IMR-90 (cell line): ENCODE data around the gene ZC2HC1C. TPM values are rescaled to one million over a fixed set of nuclear protein-coding genes. Genes with fewer than 3 reads are reported as not detected.

Experiments used
- ATAC-seq: fragments of 200-7000 bp; cut with Tn5 transposase; 2 replicates; pipeline ENCODE4 v1.9.1; 2020; ENCODE audit warnings: low read depth, mild to moderate bottlenecking, moderate library complexity
- BruUV-seq: library from RNA; stranded (reverse); fragments of 400-500 nt; replicated peaks from 2 replicates; lab custom pipeline; 2021; lab: Mats Ljungman, UMichigan
- CTCF ChIA-PET: fragments of 300-600 bp; formaldehyde crosslinking; extraction: SDS; loops from one replicate; lab custom pipeline; 2021; ENCODE audit warnings: antibody characterized with exemption; lab: Yijun Ruan, JAX
- POLR2A ChIA-PET: fragments of 300-600 bp; sonication (Branson Sonifier 250); formaldehyde crosslinking; loops from one replicate; lab custom pipeline; 2022; ENCODE audit warnings: antibody characterized with exemption; ENCODE audit not compliant: unreplicated experiment; lab: Charles Lee
- DNase-seq: peaks from one replicate; pipeline ENCODE4 v3.0.0; 2013
- H2AFZ ChIP-seq: replicated peaks from 2 replicates; pipeline ENCODE3; 2013; ENCODE audit warnings: low read length, mild to moderate bottlenecking; ENCODE audit not compliant: poor library complexity
- H2AK5ac ChIP-seq: 2 replicates; pipeline ENCODE4 v1.6.1; 2013; ENCODE audit warnings: low read depth, low read length, inconsistent platforms
- H2AK9ac ChIP-seq: replicated peaks from 2 replicates; pipeline ENCODE3; 2013; ENCODE audit warnings: mild to moderate bottlenecking, low read depth, low read length, moderate library complexity; ENCODE audit not compliant: poor library complexity
- H2BK120ac ChIP-seq: 2 replicates; pipeline ENCODE4 v1.6.1; 2013; ENCODE audit warnings: low read depth, low read length, inconsistent platforms
- H2BK15ac ChIP-seq: 3 replicates; pipeline ENCODE4 v1.6.1; 2013; ENCODE audit warnings: low read depth, low read length, inconsistent platforms
- H2BK20ac ChIP-seq: 2 replicates; pipeline ENCODE4 v1.6.1; 2013; ENCODE audit warnings: low read depth, mild to moderate bottlenecking, inconsistent platforms, low read length, moderate library complexity
- H2BK5ac ChIP-seq: 2 replicates; pipeline ENCODE4 v1.6.1; 2013; ENCODE audit warnings: mild to moderate bottlenecking, low read depth, low read length, inconsistent platforms; ENCODE audit not compliant: poor library complexity, severe bottlenecking
- H3K14ac ChIP-seq: replicated peaks from 2 replicates; pipeline ENCODE4 v1.6.1; 2013; ENCODE audit warnings: low read depth, low read length, inconsistent platforms
- H3K18ac ChIP-seq: 2 replicates; pipeline ENCODE4 v1.6.1; 2013; ENCODE audit warnings: low read depth, low read length, control low read depth
- H3K23ac ChIP-seq: 2 replicates; pipeline ENCODE4 v1.6.1; 2013; ENCODE audit warnings: low read depth, low read length, inconsistent platforms
- H3K27ac ChIP-seq: 2 replicates; pipeline ENCODE4 v1.5.1; 2013; ENCODE audit warnings: mild to moderate bottlenecking, control low read depth, low read length; ENCODE audit not compliant: insufficient read depth
- H3K27me3 ChIP-seq: 2 replicates; pipeline ENCODE4 v1.6.1; 2013; ENCODE audit warnings: low read length; ENCODE audit not compliant: control insufficient read depth, insufficient read depth
- H3K36me3 ChIP-seq: 2 replicates; pipeline ENCODE4 v1.6.1; 2013; ENCODE audit warnings: low read length, mixed read lengths; ENCODE audit not compliant: control insufficient read depth, insufficient read depth
- H3K4ac ChIP-seq: 2 replicates; pipeline ENCODE4 v1.6.1; 2013; ENCODE audit warnings: low read depth, low read length, inconsistent platforms
- H3K4me1 ChIP-seq: 2 replicates; pipeline ENCODE4 v1.6.1; 2013; ENCODE audit warnings: low read length, mixed read lengths; ENCODE audit not compliant: control insufficient read depth, insufficient read depth
- H3K4me2 ChIP-seq: 2 replicates; pipeline ENCODE4 v1.6.1; 2013; ENCODE audit warnings: low read depth, mild to moderate bottlenecking, control low read depth, low read length, moderate library complexity
- H3K4me3 ChIP-seq: 2 replicates; pipeline ENCODE4 v1.5.1; 2013; ENCODE audit warnings: low read depth, mild to moderate bottlenecking, control low read depth, low read length, moderate library complexity; ENCODE audit not compliant: insufficient read depth
- H3K56ac ChIP-seq: 2 replicates; pipeline ENCODE4 v1.6.1; 2013; ENCODE audit warnings: low read length, inconsistent platforms; ENCODE audit not compliant: insufficient read depth; ENCODE audit errors: extremely low read depth
- H3K79me1 ChIP-seq, 2 experiments: 2 replicates each; pipeline ENCODE4 v1.6.1; 2013; ENCODE audit warnings: low read length in 2 of 2, inconsistent platforms in 1 of 2, low read depth in 1 of 2
- H3K9ac ChIP-seq: 2 replicates; pipeline ENCODE4 v1.6.1; 2013; ENCODE audit warnings: low read depth, low read length, control low read depth
- H3K9me1 ChIP-seq: 2 replicates; pipeline ENCODE4 v1.6.1; 2013; ENCODE audit warnings: low read length, inconsistent platforms; ENCODE audit not compliant: insufficient read depth
- H3K9me3 ChIP-seq: 2 replicates; pipeline ENCODE4 v1.6.1; 2013; ENCODE audit warnings: low read length; ENCODE audit not compliant: control insufficient read depth, insufficient read depth
- H4K20me1 ChIP-seq: 2 replicates; pipeline ENCODE4 v1.6.1; 2013; ENCODE audit warnings: low read length, inconsistent platforms; ENCODE audit not compliant: insufficient read depth
- H4K5ac ChIP-seq: 2 replicates; pipeline ENCODE4 v1.6.1; 2013; ENCODE audit warnings: mild to moderate bottlenecking, low read depth, low read length, control low read depth
- H4K8ac ChIP-seq, 2 experiments: 2 replicates each; pipeline ENCODE4 v1.6.1; 2013; ENCODE audit warnings: low read depth in 2 of 2, low read length in 2 of 2, control low read depth in 1 of 2, inconsistent platforms in 1 of 2
- H4K91ac ChIP-seq: 2 replicates; pipeline ENCODE4 v1.6.1; 2013; ENCODE audit warnings: low read depth, low read length, inconsistent platforms; ENCODE audit not compliant: insufficient read depth
- CEBPB ChIP-seq: IDR thresholded peaks from 2 replicates; pipeline ENCODE4 v1.6.1; 2012; ENCODE audit warnings: low read depth, low read length, improper control_type of control experiment
- MAFK ChIP-seq: IDR thresholded peaks from 2 replicates; pipeline ENCODE4 v1.6.1; 2012; ENCODE audit warnings: low read depth, low read length, improper control_type of control experiment
- MAZ ChIP-seq: IDR thresholded peaks from 2 replicates; pipeline ENCODE4 v1.6.1; 2012; ENCODE audit warnings: low read depth, mild to moderate bottlenecking, low read length, improper control_type of control experiment, moderate library complexity, borderline replicate concordance
- RAD21 ChIP-seq: IDR thresholded peaks from 2 replicates; pipeline ENCODE4 v1.6.1; 2012; ENCODE audit warnings: low read length, improper control_type of control experiment
- WGBS, 2 experiments: methylation state at CpG; one replicate each; pipeline versions ENCODE4 v1.1.5 to v1.1.7; 2013; ENCODE audit warnings: missing lambda C conversion rate in 2 of 2; ENCODE audit not compliant: insufficient read length in 1 of 2; ENCODE audit errors: extremely low coverage in 2 of 2; 5-methylcytosine and 5-hydroxymethylcytosine counted together
- dilution Hi-C: fragments of 300-500 bp; cut with HindIII; formaldehyde crosslinking; loops from one replicate; pipeline ENCODE4 v1.14.3; 2018; ENCODE audit warnings: low sequenced_read_pairs; ENCODE audit not compliant: unreplicated experiment
- in situ Hi-C: fragments of 300-500 bp; cut with MboI; formaldehyde crosslinking; loops from 3 replicates; pipeline ENCODE4 v1.14.3; 2019; ENCODE audit warnings: low sequenced_read_pairs, inconsistent platforms, mixed read lengths
- intact Hi-C: fragments of 100-400 bp; cut with micrococcal nuclease; formaldehyde crosslinking; loops from 2 replicates; pipeline ENCODE4 v1.10.0; 2022
- polyA plus RNA-seq, 3 experiments: library from polyadenylated mRNA; depleted of rRNA; stranded (reverse); fragments of >200 nt; gene quantifications; 2 replicates each; pipeline ENCODE4 v1.2.3, GENCODE V29; 2012; ENCODE audit warnings: low replicate concordance in 1 of 3
- total RNA-seq: library from RNA; depleted of rRNA; stranded (reverse); fragments of >200 nt; gene quantifications from 2 replicates; pipeline ENCODE4 v1.2.3, GENCODE V29; 2012

The ZC2HC1C gene
- total and polyA plus RNA-seq, 2 of the 4 experiments (the other 2 are of a cell fraction) = 0.15 to 0.54 TPM

DNA sequence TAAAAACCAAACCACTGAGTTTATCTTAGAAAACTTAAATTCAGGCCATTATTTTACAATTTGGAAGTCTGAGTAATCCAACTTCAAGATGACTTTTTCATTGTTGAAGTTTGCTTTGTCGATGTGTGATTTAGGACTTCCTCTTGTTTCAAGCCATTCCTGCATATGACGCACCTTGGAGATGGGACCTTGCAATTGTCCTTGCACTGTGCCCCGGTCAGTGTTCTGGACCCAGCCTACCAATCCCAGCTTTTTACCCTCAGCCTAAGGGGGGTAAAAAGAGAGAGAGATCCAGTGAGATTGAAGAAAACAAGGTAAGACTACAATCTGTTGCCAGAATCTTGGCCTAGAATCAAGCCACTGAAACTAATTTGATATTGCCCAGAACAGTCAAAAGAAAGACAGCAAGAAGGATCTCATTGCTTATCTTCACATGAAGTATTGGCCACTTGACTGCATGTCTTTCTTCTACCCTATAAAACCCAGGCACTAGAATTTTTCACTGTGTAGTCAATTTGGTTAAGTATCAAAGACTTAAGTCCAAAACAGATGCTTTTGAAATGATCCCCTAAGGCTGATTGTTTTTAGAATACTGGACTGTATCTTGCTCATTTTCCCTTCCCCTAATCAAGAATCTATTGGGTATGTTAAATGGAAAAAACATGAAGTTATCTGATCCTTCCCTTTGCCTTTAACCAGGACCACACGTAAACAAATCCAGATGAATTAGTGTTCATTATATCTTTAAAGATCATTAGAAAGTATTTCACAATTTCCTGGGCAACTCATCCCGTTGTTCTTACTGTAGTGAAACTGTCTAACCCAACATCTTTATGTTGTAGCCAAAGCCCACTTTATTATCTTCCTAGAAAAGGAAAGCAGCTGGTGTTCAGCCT, 15.8 kb upstream of the ZC2HC1C start:
- peaks cover 3% of the 10 kb centered on the region; the same call in 1 of the 2 replicates for H3K4me1 ChIP-seq
- intact Hi-C loops (no loop called here), dilution Hi-C loops (no loop called here), in situ Hi-C loops (no loop called here)
- no peaks in the 10 kb centered on the region for H3K9me3 ChIP-seq
- TF ChIP-seq CEBPB (peak; percentile 25; the same call in 1 of the 2 replicates), MAZ (no peak), MAFK (no peak), RAD21 (no peak)
- ATAC-seq (no peak), DNase-seq (no peak)
- no peak overlapping the region for H3K9ac ChIP-seq
- H3K18ac ChIP-seq = no peak overlapping the region
- H2BK120ac ChIP-seq = no peak overlapping the region
- no peak overlapping the region for H3K4me2 ChIP-seq
- H3K79me1 ChIP-seq = peaks cover 8 to 22% of the 10 kb centered on the region in 2 experiments
- H3K4ac ChIP-seq = no peak overlapping the region; the same call in 1 of the 2 replicates
- H4K5ac ChIP-seq = no peak overlapping the region
- peaks cover 2% of the 10 kb centered on the region; the same call in 1 of the 2 replicates for H3K9me1 ChIP-seq
- H2BK20ac ChIP-seq = no peak overlapping the region
- no peak overlapping the region for H3K27ac ChIP-seq
- H2BK5ac ChIP-seq = no peak overlapping the region
- H2AK5ac ChIP-seq = peak overlapping the region; percentile 56; the same call in 1 of the 2 replicates
- H3K23ac ChIP-seq = no peak overlapping the region
- H3K36me3 ChIP-seq = no peaks in the 10 kb centered on the region
- no CpG with 5 or more reads among the region's 5 CpGs for WGBS, 2 experiments
- H4K20me1 ChIP-seq = no peaks in the 10 kb centered on the region
- no peak overlapping the region for H2AK9ac ChIP-seq
- no peak overlapping the region for H2AFZ ChIP-seq
- no peak overlapping the region for H4K91ac ChIP-seq
- H3K4me3 ChIP-seq = no peak overlapping the region
- CTCF ChIA-PET = no interaction called here
- no peak overlapping the region for H3K14ac ChIP-seq
- H2BK15ac ChIP-seq = no peak overlapping the region
- no peak overlapping the region for H4K8ac ChIP-seq
- no peaks in the 10 kb centered on the region for H3K27me3 ChIP-seq
- H3K56ac ChIP-seq = no peak overlapping the region
- no TSS peak for BruUV-seq
- POLR2A ChIA-PET = no interaction called here
